Hepatocyte (in vitro differentiated cells): ENCODE data around the gene NME2. TPM values are rescaled to one million over a fixed set of nuclear protein-coding genes. Genes with fewer than 3 reads are reported as not detected.

Experiments used
- DNase-seq: peaks from one replicate; pipeline ENCODE4 v3.0.0-alpha.2; 2016; ENCODE audit warnings: low spot score
- H2AFZ ChIP-seq: fragments of 200-600 bp; sonication (generic); 2 replicates; pipeline ENCODE4 v1.6.0; 2016; ENCODE audit warnings: antibody characterized with exemption, mild to moderate bottlenecking
- H3K27ac ChIP-seq: fragments of 200-600 bp; sonication (generic); 2 replicates; pipeline ENCODE4 v1.5.1; 2016; ENCODE audit warnings: mild to moderate bottlenecking
- H3K27me3 ChIP-seq: fragments of 200-600 bp; sonication (generic); 2 replicates; pipeline ENCODE4 v1.6.1; 2016
- H3K36me3 ChIP-seq: fragments of 200-600 bp; sonication (generic); replicated peaks from 2 replicates; pipeline ENCODE4 v1.5.1; 2016; ENCODE audit warnings: low read depth; ENCODE audit not compliant: insufficient read depth
- H3K4me1 ChIP-seq: fragments of 200-600 bp; sonication (generic); 2 replicates; pipeline ENCODE4 v1.5.1; 2016; ENCODE audit warnings: mild to moderate bottlenecking, moderate library complexity; ENCODE audit not compliant: insufficient read depth
- H3K4me2 ChIP-seq: fragments of 200-600 bp; sonication (generic); 2 replicates; pipeline ENCODE4 v1.6.0; 2016
- H3K4me3 ChIP-seq: fragments of 200-600 bp; sonication (generic); 2 replicates; pipeline ENCODE4 v1.5.1; 2016; ENCODE audit warnings: mild to moderate bottlenecking
- H3K79me2 ChIP-seq: fragments of 200-600 bp; sonication (generic); 2 replicates; pipeline ENCODE4 v1.6.0; 2017; ENCODE audit warnings: mild to moderate bottlenecking
- H3K9me2 ChIP-seq: fragments of 200-600 bp; sonication (generic); replicated peaks from 2 replicates; pipeline ENCODE4 v1.6.0; 2017; ENCODE audit warnings: mild to moderate bottlenecking; ENCODE audit not compliant: insufficient read depth
- H3K9me3 ChIP-seq: fragments of 200-600 bp; sonication (generic); 2 replicates; pipeline ENCODE4 v1.5.1; 2016; ENCODE audit warnings: low read depth, mild to moderate bottlenecking
- H4K20me1 ChIP-seq: fragments of 200-600 bp; sonication (generic); 2 replicates; pipeline ENCODE4 v1.6.0; 2016; ENCODE audit warnings: mild to moderate bottlenecking; ENCODE audit not compliant: insufficient read depth, poor library complexity, severe bottlenecking
- CTCF ChIP-seq: fragments of 200-600 bp; sonication (generic); IDR thresholded peaks from 2 replicates; pipeline ENCODE4 v1.5.1; 2016; ENCODE audit warnings: antibody characterized with exemption, mild to moderate bottlenecking; ENCODE audit not compliant: poor library complexity
- EZH2 ChIP-seq: fragments of 200-600 bp; sonication (generic); IDR thresholded peaks from 2 replicates; pipeline ENCODE4 v1.6.1; 2016; ENCODE audit warnings: antibody characterized with exemption, mild to moderate bottlenecking, borderline replicate concordance
- EZH2phosphoT487 ChIP-seq: fragments of 200-600 bp; sonication (generic); IDR thresholded peaks from one replicate; pipeline ENCODE4 v1.6.1; 2018; ENCODE audit warnings: antibody characterized with exemption, mild to moderate bottlenecking, low read depth, moderate library complexity; ENCODE audit not compliant: unreplicated experiment, severe bottlenecking
- WGBS: methylation state at CpG from one replicate; pipeline ENCODE4 v1.1.6; 2016; ENCODE audit warnings: low lambda C conversion rate; ENCODE audit errors: missing lambda C conversion rate; 5-methylcytosine and 5-hydroxymethylcytosine counted together
- polyA plus RNA-seq: library from polyadenylated mRNA; unstranded; fragments of >200 nt; fragmentation: Nextera tagmentation; extraction: Ambion mirVana; gene quantifications from 2 replicates; pipeline ENCODE4 v1.2.1, GENCODE V29; 2016
- total RNA-seq: library from RNA; depleted of rRNA; stranded (reverse); fragments of >200 nt; gene quantifications from 2 replicates; pipeline ENCODE4 v1.2.3, GENCODE V29; 2014

The NME2 gene
- total and polyA plus RNA-seq, 2 experiments from 2014 or later: 290 to 531 TPM

GRCh38 chr17:51144266-51145022, 21.8 kb upstream of the NME2 start:
- 78% methylated on average over 6 of the region's 6 CpGs for WGBS

GRCh38 chr17:51147650-51148049, 18.6 kb upstream of the NME2 start:
- 79% methylated on average over 4 of the region's 4 CpGs for WGBS
- peak overlapping the region; percentile 24 for H3K27ac ChIP-seq
- no peak overlapping the region for H3K4me2 ChIP-seq

More at GRCh38 chr17:51144266-51145022, 21.8 kb upstream of the NME2 start:
- H3K9me3 ChIP-seq: no peaks in the 10 kb centered on the region
- TF ChIP-seq EZH2: no peak
- TF ChIP-seq CTCF: no peak
- TF ChIP-seq EZH2phosphoT487: no peak
- no peak overlapping the region for H3K4me3 ChIP-seq
- no peaks in the 10 kb centered on the region for H3K4me1 ChIP-seq
- H4K20me1 ChIP-seq: no peaks in the 10 kb centered on the region
- no peak overlapping the region for H2AFZ ChIP-seq
- no peaks in the 10 kb centered on the region for H3K27me3 ChIP-seq
- DNase-seq: no peak
- no peaks in the 10 kb centered on the region for H3K36me3 ChIP-seq
- no peaks in the 10 kb centered on the region for H3K79me2 ChIP-seq
- no peak overlapping the region for H3K4me2 ChIP-seq
- H3K27ac ChIP-seq: peak overlapping the region; percentile 43
- no peaks in the 10 kb centered on the region for H3K9me2 ChIP-seq

GRCh38 chr17:51149163-51149562, 17.0 kb upstream of the NME2 start:
- DNase-seq: no peak
- Histone ChIP-seq H3K4me3 (no peak overlapping the region), H3K4me2 (no peak overlapping the region), H3K4me1 (peaks cover 9% of the 10 kb centered on the region), H3K27ac (no peak overlapping the region), H3K79me2 (peaks cover 4% of the 10 kb centered on the region), H2AFZ (no peak overlapping the region), H3K27me3 (no peaks in the 10 kb centered on the region), H3K9me2 (no peaks in the 10 kb centered on the region), H4K20me1 (no peaks in the 10 kb centered on the region), H3K9me3 (no peaks in the 10 kb centered on the region), H3K36me3 (no peaks in the 10 kb centered on the region)
- no peak for TF ChIP-seq CTCF
- no peak for TF ChIP-seq EZH2
- no peak for TF ChIP-seq EZH2phosphoT487
- 97% methylated on average over 2 of the region's 2 CpGs for WGBS

More at GRCh38 chr17:51147650-51148049, 18.6 kb upstream of the NME2 start:
- no peaks in the 10 kb centered on the region for H3K27me3 ChIP-seq
- DNase-seq: no peak
- TF ChIP-seq CTCF (no peak), EZH2phosphoT487 (no peak), EZH2 (no peak)
- no peaks in the 10 kb centered on the region for H3K36me3 ChIP-seq
- H3K79me2 ChIP-seq: no peaks in the 10 kb centered on the region
- no peaks in the 10 kb centered on the region for H4K20me1 ChIP-seq
- no peak overlapping the region for H3K4me3 ChIP-seq
- H3K9me2 ChIP-seq: no peaks in the 10 kb centered on the region
- H3K9me3 ChIP-seq: no peaks in the 10 kb centered on the region
- no peak overlapping the region for H2AFZ ChIP-seq
- H3K4me1 ChIP-seq: peaks cover 3% of the 10 kb centered on the region
